GM12864 (cell line): ENCODE data around the gene RBM5.

Source experiments
- DNase-seq: peaks from one replicate; pipeline ENCODE4 v3.0.0-alpha.2; 2011; ENCODE audit warnings: low read depth
- H3K4me3 ChIP-seq: 2 replicates; pipeline ENCODE4 v1.5.1; 2011; ENCODE audit warnings: mild to moderate bottlenecking, low read depth, low read length, control low read depth
- CTCF ChIP-seq: IDR thresholded peaks from 2 replicates; pipeline ENCODE4 v1.5.1; 2011; ENCODE audit warnings: low read depth, mild to moderate bottlenecking, moderate library complexity, low read length, control low read depth, inconsistent platforms; ENCODE audit errors: missing control alignments

Gene RBM5

GRCh38 chr3:50150863-50151686 is 62.4 kb downstream of the RBM5 start:
- TF ChIP-seq CTCF, result no peak
- DNase-seq, result no peak
- H3K4me3 ChIP-seq, result no peak overlapping the region

- no peak overlapping the region for H3K4me3 ChIP-seq
- no peak for DNase-seq
- TF ChIP-seq CTCF, result no peak
Measured at GRCh38 chr3:50151728-50152127, 63.0 kb downstream of the RBM5 start.

DNA sequence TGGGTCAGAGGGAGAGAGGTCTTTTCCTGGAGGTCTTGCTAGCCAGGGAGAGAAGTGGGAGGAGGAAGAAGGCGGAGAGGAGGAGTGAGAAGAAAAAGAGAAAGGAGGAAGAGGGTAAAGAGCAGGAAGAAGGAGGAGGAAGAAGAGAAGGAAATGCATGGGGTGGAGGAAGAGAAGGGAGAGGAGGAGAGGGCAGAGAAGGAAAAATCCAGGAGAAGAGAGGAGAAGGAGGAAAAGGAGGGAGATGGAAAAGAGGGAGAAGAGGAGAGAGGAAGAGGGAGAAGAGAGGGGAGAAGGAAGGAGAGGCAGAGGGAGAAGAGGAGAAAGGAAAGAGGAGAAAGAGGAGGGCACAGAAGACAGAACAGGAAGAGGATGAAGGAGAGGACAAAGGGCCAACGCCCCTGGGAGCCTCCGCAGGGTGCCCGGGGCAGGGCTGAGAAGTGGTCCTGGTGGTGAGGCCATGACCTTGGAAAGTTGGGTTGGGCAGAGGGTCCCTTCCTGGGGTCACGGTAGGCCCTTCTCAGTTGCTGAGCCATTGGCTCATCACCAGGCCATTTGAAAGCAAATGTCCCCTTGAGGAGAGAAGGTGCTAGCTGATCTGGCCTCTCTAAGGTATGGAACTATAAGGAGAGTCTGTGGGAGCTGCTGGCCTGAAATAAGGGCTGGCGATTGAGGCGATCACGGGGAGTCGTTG is 65.2 kb downstream of the RBM5 start:
- no peak for TF ChIP-seq CTCF
- 0 out of 2 replicates have a peak overlapping the region, but pooled peaks have one; percentile 32 for H3K4me3 ChIP-seq
- no peak for DNase-seq

DNA sequence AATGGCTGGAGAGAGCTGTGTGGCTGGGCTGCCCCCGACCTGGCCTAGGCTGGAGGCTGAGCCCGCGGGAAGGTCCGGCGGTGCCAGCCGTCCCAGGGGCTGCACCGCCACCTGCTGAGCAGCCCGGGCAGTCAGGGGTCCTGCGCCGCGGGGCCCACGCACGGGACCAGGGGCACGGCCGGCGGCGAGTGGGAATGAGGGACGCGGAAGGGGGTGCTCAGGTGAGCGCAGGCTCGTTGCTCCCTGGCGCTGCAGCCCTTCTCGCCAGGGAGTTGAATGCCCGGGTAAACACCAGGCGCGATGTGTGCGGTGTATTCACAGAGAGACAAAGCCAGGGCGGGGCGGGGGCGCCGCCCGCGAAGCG is 65.7 kb downstream of the RBM5 start:
- no peak for TF ChIP-seq CTCF
- DNase-seq, result no peak
- H3K4me3 ChIP-seq, result peak overlapping the region; percentile 32

- H3K4me3 ChIP-seq, result peak within 1 kb of the TSS; percentile 48
- DNase-seq, result peak; percentile 15
- no peak for TF ChIP-seq CTCF
Measured at GRCh38 chr3:50154840-50155490, 66.2 kb downstream of the RBM5 start, which contains the start of gene SEMA3F. Gene SEMA3F, plus strand, starts transcription at chr3:50155324. Its CDS starts 4,299 bp downstream, at chr3:50159623.

DNA sequence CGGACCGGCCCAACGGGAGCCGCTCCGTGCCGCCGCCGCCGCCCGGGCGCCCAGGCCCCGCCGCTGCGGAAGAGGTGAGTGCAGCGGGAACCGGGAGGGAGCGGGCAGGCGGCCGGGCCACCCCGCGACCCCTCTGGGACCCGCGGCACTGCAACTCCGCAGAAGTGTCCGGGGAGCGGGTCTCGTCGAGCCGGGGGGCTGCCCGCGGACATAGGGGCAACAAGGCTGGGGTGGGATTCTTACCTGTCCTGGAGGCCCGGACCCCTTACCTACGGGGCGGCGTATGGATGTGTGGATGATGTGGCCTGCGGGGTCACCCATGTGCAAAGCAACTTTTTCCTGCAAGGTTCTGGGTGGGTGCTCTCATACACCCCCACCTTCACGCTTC is 66.8 kb downstream of the RBM5 start:
- TF ChIP-seq CTCF, result no peak
- H3K4me3 ChIP-seq, result no peak overlapping the region; the same call in 1 of the 2 replicates
- no peak for DNase-seq
